ENCODE data around the gene TEX22. TPM values are rescaled to one million over a fixed set of nuclear protein-coding genes. Genes with fewer than 3 reads are reported as not detected.

TEX22 gene
- total and polyA plus RNA-seq, 9 donors = 0.11 to 5.1 (median 2.5) TPM; not detected in 1

DNA sequence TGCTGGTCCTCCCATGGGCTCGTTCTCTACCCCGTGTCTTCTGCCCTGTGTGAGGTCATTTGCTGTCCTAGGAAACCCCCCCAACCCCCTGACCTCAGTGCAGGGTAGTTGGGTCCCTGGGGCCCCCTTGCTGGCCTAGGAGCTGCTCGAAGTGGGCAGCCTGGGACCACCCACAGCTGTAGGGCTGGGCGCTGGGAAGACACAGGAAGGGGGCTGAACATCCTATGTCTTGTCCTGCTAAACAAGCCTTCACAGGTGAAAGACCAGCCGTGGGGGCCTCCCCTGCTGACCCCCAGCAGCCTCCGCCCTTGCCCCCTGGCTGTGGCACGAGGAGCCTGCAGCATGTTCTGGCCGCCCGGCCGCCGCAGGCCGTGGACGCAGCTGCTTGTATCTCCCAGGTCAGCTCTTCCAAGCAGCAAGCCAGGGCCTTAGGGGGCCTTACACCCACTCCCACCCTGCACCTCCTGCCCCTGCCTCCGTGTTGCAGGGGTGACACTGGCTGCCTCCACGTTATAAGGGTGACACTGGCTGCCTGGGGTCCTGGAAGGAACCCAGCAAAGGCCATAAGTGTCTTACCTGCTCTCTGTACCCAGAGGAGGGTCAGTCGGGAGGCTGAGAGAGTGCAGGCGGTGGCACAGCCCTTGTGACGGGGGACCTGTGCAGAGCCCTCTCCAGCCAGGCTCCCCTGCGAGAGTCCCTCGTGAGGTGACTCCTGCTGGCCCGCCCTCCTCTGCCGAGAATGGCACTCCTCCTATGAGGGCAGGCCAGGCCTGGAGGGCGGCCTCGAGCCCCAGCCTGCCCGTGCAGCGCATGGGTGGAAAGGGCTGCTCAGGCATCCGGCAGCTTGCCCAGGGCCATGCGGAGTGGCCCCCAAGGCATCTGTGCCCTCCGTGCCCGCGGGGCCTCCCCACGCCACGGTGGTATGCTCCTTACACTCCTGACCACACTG is 11.5 kb upstream of the TEX22 start:
- Histone ChIP-seq H3K27me3 (no peaks in the 10 kb centered on the region), H3K4me1 (ENCODE audit: insufficient read depth) (no peaks in the 10 kb centered on the region), H3K27ac (no peak overlapping the region), H3K9me3 (no peaks in the 10 kb centered on the region), H3K4me3 (no peak overlapping the region), H3K36me3 (no peaks in the 10 kb centered on the region)
- DNase-seq = peak in 2 of 5 donors; percentile 20 to 24
- 84 to 92% (median 90%) methylated on average over 21 to 33 of the region's 33 CpGs for WGBS, 3 donors
- intact Hi-C loops (cut with DNase I) = no loop called here
- no peak for TF ChIP-seq CTCF (IDR thresholded peaks at IDR 0.05)
- no peak for TF ChIP-seq POLR2A (IDR thresholded peaks at IDR 0.05)
- no peak for TF ChIP-seq EP300 (IDR thresholded peaks at IDR 0.05)

DNA sequence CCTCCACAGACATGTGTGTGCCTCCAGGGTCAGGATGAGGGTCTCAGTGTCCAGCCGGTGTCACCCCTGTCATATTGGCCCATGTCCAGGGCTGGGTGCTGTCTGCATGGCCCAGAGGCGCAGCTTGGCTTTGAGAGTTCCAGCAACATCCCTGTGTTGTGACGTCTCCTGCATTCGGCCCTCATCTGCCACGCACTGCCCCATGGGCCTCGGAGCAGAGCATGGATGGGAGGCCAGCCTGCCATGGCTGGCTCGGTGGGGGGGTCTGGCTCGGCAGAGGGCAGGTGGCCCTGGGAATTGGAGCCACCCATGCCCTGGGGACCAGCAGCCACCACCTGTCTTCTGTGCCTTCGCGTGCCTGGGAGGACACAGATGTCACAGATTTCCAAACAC is 10.8 kb upstream of the TEX22 start:
- WGBS, 3 donors = 88 to 93% (median 90%) methylated on average over 10 of the region's 10 CpGs
- DNase-seq = peak in 1 of 5 donors; percentile 17
- intact Hi-C loops (cut with DNase I) = no loop called here

GRCh38 chr14:105388110-105388951 is 10.0 kb upstream of the TEX22 start:
- intact Hi-C loops (cut with DNase I) = no loop called here
- Histone ChIP-seq H3K27me3 (no peaks in the 10 kb centered on the region), H3K9me3 (no peaks in the 10 kb centered on the region), H3K27ac (no peak overlapping the region), H3K4me1 (ENCODE audit: insufficient read depth) (no peaks in the 10 kb centered on the region), H3K36me3 (no peaks in the 10 kb centered on the region), H3K4me3 (no peak overlapping the region)
- 87 to 92% (median 91%) methylated on average over 23 to 25 of the region's 25 CpGs for WGBS, 3 donors
- DNase-seq = peak in 1 of 5 donors; percentile 18
- TF ChIP-seq POLR2A (IDR thresholded peaks at IDR 0.05) (no peak), EP300 (IDR thresholded peaks at IDR 0.05) (no peak), CTCF (IDR thresholded peaks at IDR 0.05) (no peak)

More for the DNA sequence above, 10.8 kb upstream of the TEX22 start:
- H3K4me3 ChIP-seq = no peak overlapping the region
- H3K36me3 ChIP-seq = no peaks in the 10 kb centered on the region
- H3K4me1 ChIP-seq (ENCODE audit: insufficient read depth) = no peaks in the 10 kb centered on the region
- H3K27ac ChIP-seq = no peak overlapping the region
- H3K27me3 ChIP-seq = no peaks in the 10 kb centered on the region
- no peaks in the 10 kb centered on the region for H3K9me3 ChIP-seq
- TF ChIP-seq EP300 (IDR thresholded peaks at IDR 0.05) (no peak), POLR2A (IDR thresholded peaks at IDR 0.05) (no peak), CTCF (IDR thresholded peaks at IDR 0.05) (no peak)

DNA sequence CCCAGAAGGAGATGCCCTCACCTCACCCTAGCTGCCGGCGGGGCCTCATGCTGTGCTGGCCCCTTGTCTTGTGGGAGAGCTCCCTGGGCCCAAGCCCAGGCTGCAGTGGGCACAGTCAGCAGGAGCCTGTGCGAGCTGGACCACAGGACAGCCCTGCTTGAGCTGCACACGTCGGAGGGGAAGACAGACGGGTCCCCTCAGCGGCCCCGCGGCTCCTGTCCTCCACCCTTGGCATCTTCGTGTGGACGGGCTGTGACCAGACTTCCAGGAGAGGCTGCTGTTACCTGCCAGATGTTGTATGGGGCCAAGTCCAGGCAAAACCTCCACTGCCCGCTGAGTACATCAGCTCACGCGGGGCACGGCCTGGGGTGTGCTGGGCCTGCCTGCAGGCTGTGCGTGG is 9.4 kb upstream of the TEX22 start:
- Histone ChIP-seq H3K27me3 (no peaks in the 10 kb centered on the region), H3K36me3 (no peaks in the 10 kb centered on the region), H3K4me3 (no peak overlapping the region), H3K9me3 (no peaks in the 10 kb centered on the region), H3K27ac (no peak overlapping the region), H3K4me1 (ENCODE audit: insufficient read depth) (no peaks in the 10 kb centered on the region)
- 85 to 90% (median 85%) methylated on average over 16 of the region's 16 CpGs for WGBS, 3 donors
- intact Hi-C loops (cut with DNase I) = no loop called here
- TF ChIP-seq EP300 (IDR thresholded peaks at IDR 0.05) (no peak), POLR2A (IDR thresholded peaks at IDR 0.05) (no peak), CTCF (IDR thresholded peaks at IDR 0.05) (no peak)
- DNase-seq = peak in 1 of 5 donors; percentile 17

Data from ovary (tissue), 9 donors.